ENCODE data around the gene PRAMEF5. TPM values are rescaled to one million over a fixed set of nuclear protein-coding genes. Genes with fewer than 3 reads are reported as not detected.

Gene PRAMEF5
- total and polyA plus RNA-seq, 9 donors, result not detected

Small RNA genes lying within 50 kb of the gene (small RNA-seq; reads per million reads assigned to genes)
- not detected for gene RNU6-771P

Other genes with a start within 250 kb of the PRAMEF5 start
- gene PRAMEF27, start 197.6 kb upstream of the PRAMEF5 start, total RNA-seq, result not detected
- not detected for gene PRAMEF27, start 197.6 kb upstream of the PRAMEF5 start, polyA plus RNA-seq
- gene HNRNPCL3, start 193.4 kb upstream of the PRAMEF5 start, total RNA-seq, result not detected
- gene HNRNPCL3, start 193.4 kb upstream of the PRAMEF5 start, polyA plus RNA-seq, result not detected
- gene PRAMEF25, start 183.4 kb upstream of the PRAMEF5 start, total RNA-seq, result not detected
- not detected for gene PRAMEF25, start 183.4 kb upstream of the PRAMEF5 start, polyA plus RNA-seq
- not detected for gene HNRNPCL2, start 137.3 kb upstream of the PRAMEF5 start, total RNA-seq
- not detected for gene HNRNPCL2, start 137.3 kb upstream of the PRAMEF5 start, polyA plus RNA-seq
- not detected for gene PRAMEF26, start 98.2 kb upstream of the PRAMEF5 start, total RNA-seq
- not detected for gene PRAMEF26, start 98.2 kb upstream of the PRAMEF5 start, polyA plus RNA-seq
- not detected for gene HNRNPCL4, start 88.6 kb upstream of the PRAMEF5 start, total RNA-seq
- gene HNRNPCL4, start 88.6 kb upstream of the PRAMEF5 start, polyA plus RNA-seq, result not detected
- not detected for gene PRAMEF9, start 82.3 kb upstream of the PRAMEF5 start, total RNA-seq
- gene PRAMEF9, start 82.3 kb upstream of the PRAMEF5 start, polyA plus RNA-seq, result not detected
- not detected for gene PRAMEF13, start 52.8 kb upstream of the PRAMEF5 start, total RNA-seq
- gene PRAMEF13, start 52.8 kb upstream of the PRAMEF5 start, polyA plus RNA-seq, result not detected
- not detected for gene PRAMEF18, start 28.0 kb upstream of the PRAMEF5 start, total RNA-seq
- gene PRAMEF18, start 28.0 kb upstream of the PRAMEF5 start, polyA plus RNA-seq, result not detected
- not detected for gene PRAMEF8, start 30.9 kb downstream of the PRAMEF5 start, total RNA-seq
- gene PRAMEF8, start 30.9 kb downstream of the PRAMEF5 start, polyA plus RNA-seq, result not detected
- gene PRAMEF33, start 49.3 kb downstream of the PRAMEF5 start, total RNA-seq, result not detected
- not detected for gene PRAMEF33, start 49.3 kb downstream of the PRAMEF5 start, polyA plus RNA-seq
- not detected for gene PRAMEF15, start 61.4 kb downstream of the PRAMEF5 start, total RNA-seq
- not detected for gene PRAMEF15, start 61.4 kb downstream of the PRAMEF5 start, polyA plus RNA-seq
- not detected for gene PRAMEF14, start 92.9 kb downstream of the PRAMEF5 start, total RNA-seq
- gene PRAMEF14, start 92.9 kb downstream of the PRAMEF5 start, polyA plus RNA-seq, result not detected
- gene PRAMEF19, start 117.7 kb downstream of the PRAMEF5 start, total RNA-seq, result not detected
- not detected for gene PRAMEF19, start 117.7 kb downstream of the PRAMEF5 start, polyA plus RNA-seq
- gene PRAMEF17, start 135.4 kb downstream of the PRAMEF5 start, total RNA-seq, result not detected
- not detected for gene PRAMEF17, start 135.4 kb downstream of the PRAMEF5 start, polyA plus RNA-seq
- not detected for gene PRAMEF20, start 156.3 kb downstream of the PRAMEF5 start, total RNA-seq
- gene PRAMEF20, start 156.3 kb downstream of the PRAMEF5 start, polyA plus RNA-seq, result not detected